ENCODE data around the gene TRAPPC4.
"Not testable (repeated sequence)": the region's sequence is repeated elsewhere in the genome, so short reads cannot be mapped to it uniquely, and the experiment has no call there.

Gene TRAPPC4

GRCh38 chr11:118991486-118992038, 27.0 kb upstream of the TRAPPC4 start:
- not testable (repeated sequence) for H3K27me3 ChIP-seq (ENCODE audit: control insufficient read depth, insufficient read depth, low read length); H3K9ac ChIP-seq (ENCODE audit: low read length); H3K4me1 ChIP-seq (ENCODE audit: control insufficient read depth, low read depth, low read length); H3K9me3 ChIP-seq (ENCODE audit: control insufficient read depth, low read depth, low read length); H3K27ac ChIP-seq (ENCODE audit: low read length); H3K4me3 ChIP-seq (ENCODE audit: low read length); H3K36me3 ChIP-seq (ENCODE audit: control insufficient read depth, low read depth, low read length)

DNA sequence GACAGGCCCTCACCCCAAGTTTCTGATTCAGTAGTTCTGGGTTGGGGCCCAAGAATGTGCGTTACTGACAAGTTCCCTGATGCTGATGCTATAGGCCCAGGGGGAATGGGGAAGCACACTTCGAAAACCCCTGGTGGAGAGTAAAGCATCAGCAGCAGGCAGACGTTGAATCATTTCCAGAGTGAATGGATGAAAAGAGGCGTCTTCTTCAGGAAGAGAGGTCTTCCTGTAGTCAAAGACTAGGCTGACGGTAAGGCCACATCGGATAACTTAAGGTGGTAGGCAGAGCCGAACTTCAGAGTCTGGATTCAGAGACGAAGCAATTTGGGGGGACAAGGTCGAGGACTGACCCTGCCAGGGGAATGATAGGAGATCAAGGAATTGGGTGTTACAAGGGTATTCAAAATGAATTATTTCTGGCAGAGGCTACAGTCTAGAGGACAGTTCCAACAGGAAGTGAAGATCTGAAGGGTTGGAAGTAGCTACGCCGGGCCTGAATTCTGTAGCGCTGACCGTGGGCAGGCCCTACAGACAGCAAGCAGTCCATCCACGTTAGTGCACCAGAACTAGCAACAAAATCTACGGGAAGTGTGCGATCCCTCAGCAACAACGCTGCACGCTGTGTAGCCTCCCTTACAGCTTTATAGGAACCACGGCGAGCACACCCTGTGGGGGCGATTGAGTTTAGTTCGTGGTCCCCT, 21.5 kb upstream of the TRAPPC4 start:
- H3K36me3 ChIP-seq (ENCODE audit: control insufficient read depth, low read depth, low read length): peaks cover 21% of the 10 kb centered on the region

GRCh38 chr11:118997627-118998387, 20.8 kb upstream of the TRAPPC4 start, which contains the start of gene CENATAC:
Gene CENATAC (plus strand): TSS chr11:118998138. CDS start chr11:118998198, 60 bp downstream.
- Histone ChIP-seq H3K4me3 (ENCODE audit: low read length) (peak within 1 kb of the TSS; percentile 95), H3K4me1 (ENCODE audit: control insufficient read depth, low read depth, low read length) (peaks cover 8% of the 10 kb centered on the region), H3K9ac (ENCODE audit: low read length) (peak within 1 kb of the TSS; percentile 88), H3K36me3 (ENCODE audit: control insufficient read depth, low read depth, low read length) (peaks cover 25% of the 10 kb centered on the region), H3K9me3 (ENCODE audit: control insufficient read depth, low read depth, low read length) (no peaks in the 10 kb centered on the region), H3K27ac (ENCODE audit: low read length) (peak within 1 kb of the TSS; percentile 63), H3K27me3 (ENCODE audit: control insufficient read depth, insufficient read depth, low read length) (no peaks in the 10 kb centered on the region)

More for the DNA sequence above, 21.5 kb upstream of the TRAPPC4 start:
- peaks cover 8% of the 10 kb centered on the region for H3K4me1 ChIP-seq (ENCODE audit: control insufficient read depth, low read depth, low read length)
- H3K9me3 ChIP-seq (ENCODE audit: control insufficient read depth, low read depth, low read length): no peaks in the 10 kb centered on the region
- peak overlapping the region; percentile 95 for H3K4me3 ChIP-seq (ENCODE audit: low read length)
- no peaks in the 10 kb centered on the region for H3K27me3 ChIP-seq (ENCODE audit: control insufficient read depth, insufficient read depth, low read length)
- peak overlapping the region; percentile 88 for H3K9ac ChIP-seq (ENCODE audit: low read length)
- H3K27ac ChIP-seq (ENCODE audit: low read length): peak overlapping the region; percentile 63

GRCh38 chr11:118998388-118998717, 20.2 kb upstream of the TRAPPC4 start:
- peak overlapping the region; percentile 61 for H3K27ac ChIP-seq (ENCODE audit: low read length)
- H3K36me3 ChIP-seq (ENCODE audit: control insufficient read depth, low read depth, low read length): peaks cover 30% of the 10 kb centered on the region
- peak overlapping the region; percentile 95 for H3K4me3 ChIP-seq (ENCODE audit: low read length)
- no peaks in the 10 kb centered on the region for H3K27me3 ChIP-seq (ENCODE audit: control insufficient read depth, insufficient read depth, low read length)
- no peaks in the 10 kb centered on the region for H3K9me3 ChIP-seq (ENCODE audit: control insufficient read depth, low read depth, low read length)
- peak overlapping the region; percentile 88 for H3K9ac ChIP-seq (ENCODE audit: low read length)
- H3K4me1 ChIP-seq (ENCODE audit: control insufficient read depth, low read depth, low read length): peaks cover 8% of the 10 kb centered on the region

- Histone ChIP-seq H3K9me3 (ENCODE audit: control insufficient read depth, low read depth, low read length) (no peaks in the 10 kb centered on the region), H3K4me3 (ENCODE audit: low read length) (peak overlapping the region; percentile 95), H3K4me1 (ENCODE audit: control insufficient read depth, low read depth, low read length) (peaks cover 8% of the 10 kb centered on the region), H3K27me3 (ENCODE audit: control insufficient read depth, insufficient read depth, low read length) (no peaks in the 10 kb centered on the region), H3K27ac (ENCODE audit: low read length) (no peak overlapping the region), H3K36me3 (ENCODE audit: control insufficient read depth, low read depth, low read length) (peaks cover 30% of the 10 kb centered on the region), H3K9ac (ENCODE audit: low read length) (peak overlapping the region; percentile 88)
Observed at GRCh38 chr11:118998822-118999221, 19.7 kb upstream of the TRAPPC4 start.

DNA sequence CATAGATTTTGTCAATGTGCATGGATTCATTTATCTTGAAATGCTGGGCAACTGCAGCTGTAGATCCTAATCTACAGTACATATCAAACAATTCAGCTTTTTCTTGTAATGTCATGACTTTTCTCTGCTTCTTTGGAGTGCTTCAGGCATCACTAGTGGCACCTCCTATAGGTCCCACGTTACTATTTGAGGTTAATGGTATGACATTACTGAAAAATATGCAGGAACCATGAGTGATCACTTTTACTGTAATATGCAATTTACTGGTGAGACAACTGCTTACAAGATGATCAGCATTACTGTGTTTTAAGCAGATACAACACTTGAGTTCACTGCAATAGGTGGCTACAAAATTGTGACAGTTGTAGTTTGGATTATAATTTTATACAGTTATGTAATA, 17.7 kb upstream of the TRAPPC4 start:
- Histone ChIP-seq H3K4me3 (ENCODE audit: low read length) (no peak overlapping the region), H3K36me3 (ENCODE audit: control insufficient read depth, low read depth, low read length) (peaks cover 34% of the 10 kb centered on the region), H3K27me3 (ENCODE audit: control insufficient read depth, insufficient read depth, low read length) (no peaks in the 10 kb centered on the region), H3K27ac (ENCODE audit: low read length) (no peak overlapping the region), H3K9ac (ENCODE audit: low read length) (no peak overlapping the region), H3K9me3 (ENCODE audit: control insufficient read depth, low read depth, low read length) (no peaks in the 10 kb centered on the region), H3K4me1 (ENCODE audit: control insufficient read depth, low read depth, low read length) (peaks cover 8% of the 10 kb centered on the region)

GRCh38 chr11:119006656-119007055, 11.9 kb upstream of the TRAPPC4 start:
- no peak overlapping the region for H3K9ac ChIP-seq (ENCODE audit: low read length)
- H3K27ac ChIP-seq (ENCODE audit: low read length): no peak overlapping the region
- H3K36me3 ChIP-seq (ENCODE audit: control insufficient read depth, low read depth, low read length): peaks cover 43% of the 10 kb centered on the region
- H3K9me3 ChIP-seq (ENCODE audit: control insufficient read depth, low read depth, low read length): no peaks in the 10 kb centered on the region
- H3K4me1 ChIP-seq (ENCODE audit: control insufficient read depth, low read depth, low read length): no peaks in the 10 kb centered on the region
- no peak overlapping the region for H3K4me3 ChIP-seq (ENCODE audit: low read length)
- no peaks in the 10 kb centered on the region for H3K27me3 ChIP-seq (ENCODE audit: control insufficient read depth, insufficient read depth, low read length)

GRCh38 chr11:119011476-119012053, 7.0 kb upstream of the TRAPPC4 start:
- no peaks in the 10 kb centered on the region for H3K9me3 ChIP-seq (ENCODE audit: control insufficient read depth, low read depth, low read length)
- H3K27ac ChIP-seq (ENCODE audit: low read length): no peak overlapping the region
- no peaks in the 10 kb centered on the region for H3K27me3 ChIP-seq (ENCODE audit: control insufficient read depth, insufficient read depth, low read length)
- peaks cover 3% of the 10 kb centered on the region for H3K4me1 ChIP-seq (ENCODE audit: control insufficient read depth, low read depth, low read length)
- no peak overlapping the region for H3K9ac ChIP-seq (ENCODE audit: low read length)
- H3K36me3 ChIP-seq (ENCODE audit: control insufficient read depth, low read depth, low read length): peaks cover 62% of the 10 kb centered on the region
- no peak overlapping the region for H3K4me3 ChIP-seq (ENCODE audit: low read length)

DNA sequence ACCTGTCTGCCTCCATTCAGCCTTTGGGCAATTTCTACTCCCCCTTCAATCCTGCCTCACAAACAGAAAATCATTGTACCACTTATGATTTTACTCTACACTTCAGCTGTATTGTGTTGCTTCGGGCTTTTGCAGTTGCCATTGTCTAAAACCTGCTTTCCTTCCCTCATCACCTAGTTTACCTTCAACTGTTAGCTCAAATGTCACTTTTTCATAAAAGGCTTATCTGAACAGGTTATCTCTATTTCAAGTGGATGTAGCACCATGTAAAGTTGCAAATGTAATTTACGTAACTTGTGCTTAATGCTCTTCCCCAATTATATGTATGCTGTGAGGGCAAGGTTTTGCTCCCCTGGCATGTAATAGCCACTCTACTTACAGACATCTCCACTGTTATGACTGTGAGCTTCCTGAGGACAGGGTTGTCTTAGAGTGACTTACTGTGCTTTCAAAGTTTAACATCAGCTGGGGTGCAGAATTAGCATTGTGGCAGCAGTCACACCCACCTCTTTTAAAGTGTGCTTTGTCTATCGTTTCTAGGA, 5.9 kb upstream of the TRAPPC4 start:
- Histone ChIP-seq H3K27me3 (ENCODE audit: control insufficient read depth, insufficient read depth, low read length) (no peaks in the 10 kb centered on the region), H3K9me3 (ENCODE audit: control insufficient read depth, low read depth, low read length) (no peaks in the 10 kb centered on the region), H3K27ac (ENCODE audit: low read length) (no peak overlapping the region), H3K9ac (ENCODE audit: low read length) (no peak overlapping the region), H3K4me3 (ENCODE audit: low read length) (no peak overlapping the region), H3K4me1 (ENCODE audit: control insufficient read depth, low read depth, low read length) (peaks cover 9% of the 10 kb centered on the region), H3K36me3 (ENCODE audit: control insufficient read depth, low read depth, low read length) (peaks cover 64% of the 10 kb centered on the region)

- peaks cover 9% of the 10 kb centered on the region for H3K4me1 ChIP-seq (ENCODE audit: control insufficient read depth, low read depth, low read length)
- H3K9me3 ChIP-seq (ENCODE audit: control insufficient read depth, low read depth, low read length): no peaks in the 10 kb centered on the region
- H3K36me3 ChIP-seq (ENCODE audit: control insufficient read depth, low read depth, low read length): peaks cover 59% of the 10 kb centered on the region
- H3K27me3 ChIP-seq (ENCODE audit: control insufficient read depth, insufficient read depth, low read length): no peaks in the 10 kb centered on the region
- H3K4me3 ChIP-seq (ENCODE audit: low read length): no peak overlapping the region
- no peak overlapping the region for H3K9ac ChIP-seq (ENCODE audit: low read length)
- H3K27ac ChIP-seq (ENCODE audit: low read length): no peak overlapping the region
Observed at GRCh38 chr11:119014209-119014924, 4.2 kb upstream of the TRAPPC4 start.

Measured in iPS-18a (cell line).